LNCAP (cell line): ENCODE results near the gene KIRREL3.

ENCODE experiments used
- TF ChIP-seq, protein P1 (sequence below): fragments of 450-650 bp; IDR thresholded peaks from 2 replicates; pipeline ENCODE4 v1.5.1; 2017; ENCODE audit warnings: mild to moderate bottlenecking

Gene KIRREL3

GRCh38 chr11:126630893-126631798, 369.4 kb downstream of the KIRREL3 start:
- TF ChIP-seq, protein P1, sequence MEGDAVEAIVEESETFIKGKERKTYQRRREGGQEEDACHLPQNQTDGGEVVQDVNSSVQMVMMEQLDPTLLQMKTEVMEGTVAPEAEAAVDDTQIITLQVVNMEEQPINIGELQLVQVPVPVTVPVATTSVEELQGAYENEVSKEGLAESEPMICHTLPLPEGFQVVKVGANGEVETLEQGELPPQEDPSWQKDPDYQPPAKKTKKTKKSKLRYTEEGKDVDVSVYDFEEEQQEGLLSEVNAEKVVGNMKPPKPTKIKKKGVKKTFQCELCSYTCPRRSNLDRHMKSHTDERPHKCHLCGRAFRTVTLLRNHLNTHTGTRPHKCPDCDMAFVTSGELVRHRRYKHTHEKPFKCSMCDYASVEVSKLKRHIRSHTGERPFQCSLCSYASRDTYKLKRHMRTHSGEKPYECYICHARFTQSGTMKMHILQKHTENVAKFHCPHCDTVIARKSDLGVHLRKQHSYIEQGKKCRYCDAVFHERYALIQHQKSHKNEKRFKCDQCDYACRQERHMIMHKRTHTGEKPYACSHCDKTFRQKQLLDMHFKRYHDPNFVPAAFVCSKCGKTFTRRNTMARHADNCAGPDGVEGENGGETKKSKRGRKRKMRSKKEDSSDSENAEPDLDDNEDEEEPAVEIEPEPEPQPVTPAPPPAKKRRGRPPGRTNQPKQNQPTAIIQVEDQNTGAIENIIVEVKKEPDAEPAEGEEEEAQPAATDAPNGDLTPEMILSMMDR: no peak

DNA sequence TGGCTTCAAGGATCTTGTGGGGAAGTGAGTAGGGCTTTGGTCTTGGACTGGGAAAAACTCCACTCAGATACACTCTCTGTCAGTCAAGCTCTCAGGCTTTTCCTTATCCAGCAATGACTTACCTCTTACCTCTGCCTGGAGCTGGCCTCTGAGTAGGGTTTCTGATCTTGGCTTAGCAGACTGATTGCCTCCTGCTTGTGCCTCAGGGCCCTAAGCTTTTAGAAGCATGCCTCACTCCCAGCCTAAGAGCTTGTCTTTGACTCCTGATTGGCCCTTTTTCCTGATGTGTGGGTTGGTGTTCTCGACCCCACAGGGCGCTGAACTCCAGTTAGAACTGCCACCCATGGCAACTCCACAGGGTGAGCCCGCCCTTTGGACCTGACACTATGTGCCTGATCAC, 370.1 kb downstream of the KIRREL3 start:
- TF ChIP-seq, protein P1: no peak

- TF ChIP-seq, protein P1: no peak
These were observed 371.6 kb downstream of the KIRREL3 start for GRCh38 chr11:126628790-126629621.

DNA sequence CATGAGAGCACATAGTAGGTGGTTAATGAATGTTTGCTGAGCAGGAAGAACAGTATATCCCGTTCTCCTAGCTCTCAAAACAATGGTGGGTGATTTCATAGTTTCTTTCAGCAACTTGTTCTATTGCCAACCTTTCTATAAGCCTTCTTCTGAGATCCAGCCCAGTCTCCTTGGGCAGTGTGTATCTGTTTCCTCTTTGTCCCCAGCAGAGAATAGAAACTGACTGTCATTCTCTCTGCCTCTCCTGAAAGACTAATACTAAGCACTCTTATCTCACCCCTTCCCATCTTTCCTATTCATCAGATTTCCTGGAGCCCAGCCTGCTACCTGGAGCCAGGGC, 372.1 kb downstream of the KIRREL3 start:
- TF ChIP-seq, protein P1: no peak

DNA sequence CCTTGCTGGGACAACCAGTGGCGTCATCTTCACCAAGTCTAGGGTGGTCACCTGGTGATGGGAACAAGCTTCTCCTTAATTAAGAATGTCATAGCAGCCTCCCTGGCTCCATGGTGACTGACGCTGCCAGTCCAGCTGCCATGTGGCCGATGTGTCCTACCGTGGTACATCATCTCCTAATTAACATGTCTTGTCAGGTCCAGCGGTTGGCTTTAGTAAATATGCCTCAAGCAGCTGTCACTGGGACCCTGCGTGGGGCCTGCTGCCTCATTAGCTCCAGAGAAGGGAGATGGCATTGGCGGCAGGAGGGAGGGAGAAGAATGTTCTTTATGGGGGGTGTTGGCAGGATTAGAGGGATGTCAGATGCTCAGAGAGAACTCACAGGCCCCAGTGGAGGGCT, 373.1 kb downstream of the KIRREL3 start:
- TF ChIP-seq, protein P1: no peak

DNA sequence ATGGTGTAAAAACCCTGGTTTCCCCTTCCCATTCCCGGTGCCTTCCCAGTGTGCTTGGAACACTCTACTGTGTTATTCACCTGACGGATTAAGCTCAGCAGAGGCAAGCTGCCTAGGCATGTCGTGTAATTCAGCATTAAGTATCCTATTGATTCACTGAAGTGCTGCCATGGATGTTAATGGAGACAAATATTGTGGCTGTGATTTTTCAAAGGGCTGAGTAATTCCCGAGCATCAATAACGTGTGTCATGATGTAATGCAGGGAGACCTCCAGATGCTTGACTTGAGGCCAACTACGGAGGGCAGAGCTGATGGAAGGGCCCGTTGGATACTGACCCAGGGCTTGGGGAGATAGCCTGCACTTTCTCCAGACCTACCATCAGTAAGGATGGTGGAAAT, 376.1 kb downstream of the KIRREL3 start:
- TF ChIP-seq, protein P1: no peak

- TF ChIP-seq, protein P1: no peak
These were observed 381.1 kb downstream of the KIRREL3 start for GRCh38 chr11:126619516-126619915.
